Activated T-cell treated with anti-CD3 and anti-CD28 coated beads, Interleukin-2, amount 50 U/mL, for 24 hours (primary cell): ENCODE data around the gene GCLM.
"Not testable (repeated sequence)": the region's sequence is repeated elsewhere in the genome, so short reads cannot be mapped to it uniquely, and the experiment has no call there.

ENCODE experiments used
- DNase-seq: peaks from one replicate; pipeline ENCODE4 v3.0.0-alpha.2; 2020
- H3K27ac Mint-ChIP-seq: 2 replicates; pipeline ENCODE4 v1.8.0; 2020; ENCODE audit warnings: mild to moderate bottlenecking, mixed read lengths
- H3K27me3 Mint-ChIP-seq: 2 replicates; pipeline ENCODE4 v1.8.0; 2020; ENCODE audit warnings: mixed read lengths
- H3K36me3 Mint-ChIP-seq: 2 replicates; pipeline ENCODE4 v1.8.0; 2020; ENCODE audit warnings: low read depth, mixed read lengths
- H3K4me1 Mint-ChIP-seq: 2 replicates; pipeline ENCODE4 v1.8.0; 2020; ENCODE audit warnings: low read depth, mixed read lengths
- H3K4me3 Mint-ChIP-seq: 2 replicates; pipeline ENCODE4 v1.8.0; 2020; ENCODE audit warnings: mild to moderate bottlenecking, moderate library complexity, mixed read lengths
- H3K9me3 Mint-ChIP-seq: 2 replicates; pipeline ENCODE4 v1.8.0; 2020; ENCODE audit warnings: mixed read lengths

GCLM gene

DNA sequence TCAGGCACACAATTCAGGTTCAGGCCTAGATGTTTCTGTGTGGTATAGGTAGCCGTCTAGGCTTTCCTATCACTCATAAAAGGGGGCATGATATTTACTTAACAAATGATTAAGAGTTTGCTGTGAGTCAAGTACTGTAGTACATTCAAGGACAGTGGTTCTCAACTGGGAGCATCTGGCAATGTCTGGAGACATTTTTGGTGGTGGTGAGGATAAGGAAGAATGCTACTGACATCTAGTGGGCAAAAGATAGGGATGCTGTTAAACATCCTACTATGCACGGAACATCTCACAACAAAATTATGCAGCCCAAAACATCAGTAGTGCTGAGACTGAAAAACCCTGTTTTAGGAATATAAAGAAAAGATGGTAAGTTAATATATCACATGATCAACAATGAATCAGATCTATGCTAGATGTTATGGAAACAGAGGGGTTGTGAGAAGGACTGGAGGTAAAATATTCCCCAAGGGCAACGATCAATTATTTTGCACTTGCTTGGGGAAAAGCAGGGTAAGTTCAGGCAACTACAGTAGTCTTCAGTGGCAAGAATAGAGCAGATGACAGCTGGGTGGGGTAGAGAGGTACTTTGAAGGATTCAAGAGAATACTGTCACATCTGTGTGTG, 35.1 kb downstream of the GCLM start:
- no peak for DNase-seq
- no peaks in the 10 kb centered on the region for H3K27me3 Mint-ChIP-seq
- peaks cover 94% of the 10 kb centered on the region for H3K36me3 Mint-ChIP-seq
- H3K4me3 Mint-ChIP-seq: no peak overlapping the region
- H3K4me1 Mint-ChIP-seq: peaks cover 43% of the 10 kb centered on the region
- H3K27ac Mint-ChIP-seq: peak overlapping the region; percentile 75
- H3K9me3 Mint-ChIP-seq: no peaks in the 10 kb centered on the region

DNA sequence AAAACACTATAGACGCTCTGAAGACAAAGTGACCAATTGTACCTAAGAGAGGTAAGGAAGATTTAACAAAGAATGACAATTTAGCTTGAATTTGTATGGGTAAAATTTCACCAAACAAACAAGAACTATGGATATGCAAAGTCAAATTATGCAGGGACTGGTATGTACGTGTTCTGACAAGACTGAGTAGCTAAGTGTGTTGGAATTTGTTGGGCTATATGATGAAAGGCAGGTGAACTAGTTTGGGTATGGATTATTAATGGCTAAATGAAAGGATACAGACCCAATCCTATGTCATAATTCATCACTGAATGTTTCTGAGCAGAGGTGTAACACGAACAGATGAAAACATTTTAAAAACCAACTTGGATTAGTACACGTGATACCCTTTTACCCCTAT, 37.9 kb downstream of the GCLM start:
- no peaks in the 10 kb centered on the region for H3K9me3 Mint-ChIP-seq
- H3K4me1 Mint-ChIP-seq: peaks cover 24% of the 10 kb centered on the region
- peaks cover 94% of the 10 kb centered on the region for H3K36me3 Mint-ChIP-seq
- no peaks in the 10 kb centered on the region for H3K27me3 Mint-ChIP-seq
- no peak overlapping the region for H3K4me3 Mint-ChIP-seq
- DNase-seq: no peak
- H3K27ac Mint-ChIP-seq: peak overlapping the region; percentile 66

DNA sequence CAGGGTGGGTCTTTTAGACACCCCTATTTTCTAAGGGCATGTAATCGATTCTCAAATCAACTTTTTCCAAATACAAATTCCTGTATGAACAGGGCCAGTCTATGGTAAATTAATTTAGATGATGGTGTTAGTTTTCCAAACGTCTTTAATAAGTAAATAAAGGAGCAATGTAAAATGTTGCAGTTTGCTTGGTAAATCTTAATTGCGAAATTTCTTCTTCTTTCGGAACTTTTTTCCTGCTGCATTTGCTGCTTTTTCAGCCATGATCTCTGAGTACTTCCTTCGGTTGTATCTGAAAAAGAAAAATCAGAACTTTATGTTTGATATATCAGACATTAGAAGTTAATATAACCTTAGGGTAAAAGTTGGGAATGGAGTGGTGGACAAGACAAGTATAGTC, 39.6 kb downstream of the GCLM start:
- Mint-ChIP-seq H3K4me3 (no peak overlapping the region), H3K36me3 (peaks cover 82% of the 10 kb centered on the region), H3K27me3 (no peaks in the 10 kb centered on the region)

DNA sequence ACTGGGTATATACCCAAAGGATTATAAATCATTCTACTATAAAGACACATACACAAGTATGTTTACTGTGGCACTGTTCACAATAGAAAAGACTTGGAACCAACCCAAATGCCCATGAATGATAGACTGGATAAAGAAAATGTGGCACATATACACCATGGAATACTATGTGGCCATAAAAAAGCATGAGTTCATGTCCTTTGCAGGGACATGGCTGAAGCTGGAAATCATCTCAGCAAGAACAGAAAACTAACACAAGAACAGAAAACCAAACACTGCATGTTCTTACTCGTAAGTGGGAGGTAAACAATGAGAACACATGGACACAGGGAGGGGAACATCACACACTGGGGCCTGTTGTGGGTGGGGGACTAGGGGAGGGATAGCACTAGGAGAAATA, 40.7 kb downstream of the GCLM start:
- H3K36me3 Mint-ChIP-seq: peaks cover 71% of the 10 kb centered on the region
- peak overlapping the region; percentile 77 for H3K27ac Mint-ChIP-seq

More for the DNA sequence above, 39.6 kb downstream of the GCLM start:
- H3K27ac Mint-ChIP-seq: no peak overlapping the region
- H3K4me1 Mint-ChIP-seq: peaks cover 14% of the 10 kb centered on the region
- no peaks in the 10 kb centered on the region for H3K9me3 Mint-ChIP-seq
- DNase-seq: no peak

DNA sequence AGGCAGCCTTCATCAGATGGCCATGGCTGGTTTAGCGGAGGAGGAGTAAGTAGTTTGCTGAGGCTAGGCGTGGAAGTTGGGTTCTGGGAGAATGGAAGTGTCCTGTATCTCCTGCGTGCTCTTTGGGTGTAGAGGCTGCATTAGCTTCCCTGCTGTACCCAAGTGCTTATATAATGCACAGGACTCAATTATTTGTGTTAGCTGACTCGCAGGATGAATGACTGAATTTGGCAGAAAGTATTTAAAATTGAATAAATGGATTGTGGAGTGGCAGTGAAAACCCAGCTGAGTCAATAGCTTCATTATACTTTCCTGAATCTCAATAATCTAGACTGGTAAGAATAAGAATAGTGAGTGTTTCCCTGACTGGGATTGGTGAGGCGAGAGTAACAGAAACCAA, 44.0 kb downstream of the GCLM start:
- no peak overlapping the region for H3K27ac Mint-ChIP-seq
- H3K9me3 Mint-ChIP-seq: no peaks in the 10 kb centered on the region
- no peaks in the 10 kb centered on the region for H3K27me3 Mint-ChIP-seq

More for the DNA sequence above, 40.7 kb downstream of the GCLM start:
- not testable (repeated sequence) for DNase-seq, H3K9me3 Mint-ChIP-seq, H3K4me3 Mint-ChIP-seq, H3K27me3 Mint-ChIP-seq, H3K4me1 Mint-ChIP-seq

DNA sequence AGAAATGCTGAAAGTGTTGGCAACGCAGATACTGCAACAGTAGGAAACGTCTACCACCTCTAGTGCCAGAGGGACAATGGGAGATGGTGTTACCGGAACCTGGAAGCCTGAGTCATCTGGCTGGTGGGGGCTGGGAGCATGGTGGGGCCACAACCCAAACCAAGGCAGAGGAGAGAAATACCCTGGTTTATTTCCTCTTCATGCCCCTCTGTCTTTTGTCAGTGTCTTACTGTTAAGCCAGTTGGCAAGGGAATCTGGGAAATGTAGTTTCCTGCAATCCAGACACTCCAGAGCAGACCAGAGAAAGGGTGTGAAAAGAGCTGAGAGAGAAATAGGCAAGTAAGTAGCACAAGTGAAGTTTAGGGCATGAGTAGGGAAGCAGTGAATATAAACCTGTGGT, 45.1 kb downstream of the GCLM start:
- Mint-ChIP-seq H3K4me1 (peaks cover 6% of the 10 kb centered on the region), H3K36me3 (peaks cover 31% of the 10 kb centered on the region), H3K4me3 (no peak overlapping the region), H3K9me3 (no peaks in the 10 kb centered on the region), H3K27me3 (no peaks in the 10 kb centered on the region), H3K27ac (no peak overlapping the region)
- DNase-seq: no peak

More for the DNA sequence above, 44.0 kb downstream of the GCLM start:
- H3K4me1 Mint-ChIP-seq: peaks cover 6% of the 10 kb centered on the region
- DNase-seq: no peak
- peaks cover 41% of the 10 kb centered on the region for H3K36me3 Mint-ChIP-seq
- no peak overlapping the region for H3K4me3 Mint-ChIP-seq

DNA sequence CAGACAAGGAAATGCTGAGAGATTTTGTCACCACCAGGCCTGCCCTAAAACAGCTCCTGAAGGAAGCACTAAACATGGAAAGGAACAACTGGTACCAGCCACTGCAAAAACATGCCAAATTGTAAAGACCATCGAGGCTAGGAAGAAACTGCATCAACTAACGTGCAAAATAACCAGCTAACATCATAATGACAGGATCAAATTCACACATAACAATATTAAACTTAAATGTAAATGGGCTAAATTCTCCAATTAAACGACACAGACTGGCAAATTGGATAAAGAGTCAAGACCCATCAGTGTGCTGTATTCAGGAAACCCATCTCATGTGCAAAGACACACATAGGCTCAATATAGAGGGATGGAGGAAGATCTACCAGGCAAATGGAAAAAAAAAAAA, 51.6 kb downstream of the GCLM start:
- not testable (repeated sequence) for H3K36me3 Mint-ChIP-seq, H3K27ac Mint-ChIP-seq, H3K4me3 Mint-ChIP-seq, DNase-seq, H3K4me1 Mint-ChIP-seq, H3K9me3 Mint-ChIP-seq
- H3K27me3 Mint-ChIP-seq: peaks cover 18% of the 10 kb centered on the region

DNA sequence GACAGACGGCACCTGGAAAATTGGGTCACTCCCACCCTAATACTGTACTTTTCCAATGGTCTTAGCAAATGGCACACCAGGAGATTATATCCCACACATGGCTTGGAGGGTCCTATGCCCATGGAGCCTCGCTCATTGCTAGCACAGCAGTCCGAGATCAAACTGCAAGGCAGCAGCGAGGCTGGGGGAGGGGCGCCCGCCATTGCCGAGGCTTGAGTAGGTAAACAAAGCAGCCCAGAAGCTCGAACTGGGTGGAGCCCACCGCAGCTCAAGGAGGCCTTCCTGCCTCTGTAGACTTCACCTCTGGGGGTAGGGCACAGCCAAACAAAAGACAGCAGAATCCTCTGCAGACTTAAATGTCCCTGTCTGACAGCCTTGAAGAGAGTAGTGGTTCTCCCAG, 53.2 kb downstream of the GCLM start:
- DNase-seq, H3K4me3 Mint-ChIP-seq, H3K4me1 Mint-ChIP-seq, H3K9me3 Mint-ChIP-seq, H3K36me3 Mint-ChIP-seq, H3K27ac Mint-ChIP-seq: not testable (repeated sequence)
- H3K27me3 Mint-ChIP-seq: peaks cover 18% of the 10 kb centered on the region

DNA sequence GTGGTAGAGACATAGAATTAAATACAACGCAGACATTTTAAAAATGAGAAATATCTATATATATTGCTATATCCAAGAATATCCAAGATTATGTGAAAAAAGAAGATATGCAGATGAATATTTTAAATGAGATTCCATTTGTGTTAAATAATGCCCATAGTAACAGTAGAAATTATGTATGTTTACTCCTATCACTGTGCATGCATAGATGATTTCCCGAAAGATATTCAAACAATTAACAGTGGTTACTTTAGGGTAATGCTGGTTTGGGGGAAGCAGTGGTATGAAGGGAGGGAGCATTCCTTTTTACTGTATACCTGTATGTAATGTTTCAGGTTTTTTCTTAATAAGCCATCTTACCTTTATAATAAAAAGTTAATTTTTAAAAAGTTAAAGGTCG, 55.3 kb downstream of the GCLM start:
- Mint-ChIP-seq H3K4me1 (peaks cover 3% of the 10 kb centered on the region), H3K27me3 (peaks cover 18% of the 10 kb centered on the region)
- DNase-seq: no peak

DNA sequence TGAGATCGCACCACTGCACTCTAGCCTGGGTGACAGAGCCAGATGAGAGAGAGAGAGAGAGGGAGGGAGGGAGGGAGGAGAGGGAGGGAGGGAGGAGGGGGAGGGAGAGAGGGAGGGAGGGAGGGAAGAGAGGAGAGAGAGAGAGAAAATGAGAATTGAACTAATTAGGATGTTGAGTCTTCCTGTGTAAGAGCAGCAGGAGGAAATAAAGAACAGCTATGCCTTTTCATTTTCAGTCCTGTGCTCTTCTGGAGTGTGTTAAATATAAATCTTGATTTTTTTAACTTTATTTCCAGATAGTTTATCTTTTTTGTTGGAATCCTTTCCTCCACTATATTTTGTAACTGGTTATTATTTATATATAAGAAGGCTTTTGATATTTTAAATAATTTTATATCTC, 57.4 kb downstream of the GCLM start:
- Mint-ChIP-seq H3K9me3 (no peaks in the 10 kb centered on the region), H3K27me3 (peaks cover 14% of the 10 kb centered on the region), H3K4me3 (no peak overlapping the region), H3K27ac (no peak overlapping the region), H3K4me1 (peaks cover 16% of the 10 kb centered on the region), H3K36me3 (peaks cover 3% of the 10 kb centered on the region)
- no peak for DNase-seq

More for the DNA sequence above, 55.3 kb downstream of the GCLM start:
- Mint-ChIP-seq H3K27ac (no peak overlapping the region), H3K9me3 (no peaks in the 10 kb centered on the region), H3K36me3 (no peaks in the 10 kb centered on the region), H3K4me3 (no peak overlapping the region)

DNA sequence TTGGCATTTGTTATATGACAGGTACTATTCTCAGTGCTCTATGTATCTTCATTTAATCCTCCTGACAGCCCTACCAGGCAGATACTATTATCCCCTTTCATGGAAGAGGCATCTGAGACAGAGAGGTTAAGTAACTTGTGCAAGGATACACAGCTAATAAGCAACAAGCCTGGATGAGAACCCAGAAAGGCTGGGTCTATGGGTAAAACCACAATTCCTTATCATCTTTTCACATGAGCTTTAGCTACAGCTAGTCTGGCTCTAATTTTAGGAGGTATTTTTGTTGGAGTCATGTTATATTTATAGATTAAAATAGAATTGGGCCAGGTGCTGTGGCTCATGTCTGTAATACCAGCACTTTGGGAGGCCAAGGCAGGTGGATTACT, 57.9 kb downstream of the GCLM start:
- Mint-ChIP-seq H3K27me3 (peaks cover 13% of the 10 kb centered on the region), H3K9me3 (no peaks in the 10 kb centered on the region), H3K4me1 (peaks cover 16% of the 10 kb centered on the region), H3K36me3 (peaks cover 3% of the 10 kb centered on the region), H3K4me3 (no peak overlapping the region), H3K27ac (no peak overlapping the region)
- DNase-seq: no peak

DNA sequence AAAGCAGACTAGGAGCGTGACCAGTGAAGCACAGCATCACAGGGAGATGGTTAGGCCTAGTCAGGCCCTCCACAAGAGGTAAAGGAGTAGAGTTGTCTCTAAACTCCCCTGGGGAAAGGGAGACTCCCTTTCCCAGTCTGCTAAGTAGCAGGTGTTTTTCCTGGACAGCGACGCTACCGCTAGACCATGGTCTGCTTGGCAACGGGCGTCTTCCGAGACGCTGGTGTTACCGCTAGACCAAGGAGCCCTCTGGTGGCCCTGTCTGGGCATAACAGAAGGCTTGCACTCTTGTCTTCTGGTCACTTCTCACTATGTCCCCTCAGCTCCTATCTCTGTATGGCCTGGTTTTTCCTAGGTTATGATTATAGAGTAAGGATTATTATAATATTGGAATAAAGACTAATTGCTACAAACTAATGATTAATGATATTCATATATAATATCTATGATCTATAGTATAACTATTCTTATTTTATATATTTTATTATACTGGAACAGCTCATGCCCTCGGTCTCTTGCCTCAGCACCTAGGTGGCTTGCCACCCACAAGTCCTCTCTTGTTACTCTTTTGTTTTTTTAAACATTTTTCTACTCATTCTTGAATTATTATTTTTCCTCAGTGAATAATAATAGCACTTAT, 58.4 kb downstream of the GCLM start:
- Mint-ChIP-seq H3K27me3 (peaks cover 12% of the 10 kb centered on the region), H3K4me1 (peaks cover 20% of the 10 kb centered on the region)
- peak; percentile 72 for DNase-seq
- H3K9me3 Mint-ChIP-seq, H3K4me3 Mint-ChIP-seq, H3K27ac Mint-ChIP-seq, H3K36me3 Mint-ChIP-seq: not testable (repeated sequence)

DNA sequence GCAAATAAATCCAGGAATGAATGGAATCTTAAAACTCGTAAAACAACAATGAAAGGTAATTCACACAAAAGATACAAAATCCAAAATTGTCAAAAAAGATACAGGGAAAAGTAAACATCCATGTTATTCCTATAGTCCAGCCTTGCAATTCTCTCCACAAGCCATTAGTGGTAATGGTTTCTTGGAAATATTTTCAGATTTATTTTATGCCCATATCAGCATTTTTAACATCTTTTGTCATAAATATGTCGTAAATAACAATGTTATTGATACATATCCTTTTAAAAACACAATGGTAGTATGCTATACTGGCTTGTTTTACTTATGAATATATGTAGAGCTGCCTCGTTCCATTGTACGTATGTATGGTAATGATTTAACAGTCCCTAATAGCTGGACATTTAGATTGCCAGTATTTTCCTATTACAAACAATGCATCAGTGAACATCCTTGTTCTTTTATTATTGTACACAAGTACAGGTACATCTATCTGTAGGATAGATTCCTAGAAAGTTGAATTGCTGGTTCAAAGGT, 60.8 kb downstream of the GCLM start:
- Mint-ChIP-seq H3K27me3 (no peaks in the 10 kb centered on the region), H3K4me3 (peak overlapping the region; percentile 87), H3K4me1 (peaks cover 35% of the 10 kb centered on the region), H3K9me3 (no peaks in the 10 kb centered on the region), H3K36me3 (peaks cover 3% of the 10 kb centered on the region), H3K27ac (peak overlapping the region; percentile 96)
- no peak for DNase-seq

DNA sequence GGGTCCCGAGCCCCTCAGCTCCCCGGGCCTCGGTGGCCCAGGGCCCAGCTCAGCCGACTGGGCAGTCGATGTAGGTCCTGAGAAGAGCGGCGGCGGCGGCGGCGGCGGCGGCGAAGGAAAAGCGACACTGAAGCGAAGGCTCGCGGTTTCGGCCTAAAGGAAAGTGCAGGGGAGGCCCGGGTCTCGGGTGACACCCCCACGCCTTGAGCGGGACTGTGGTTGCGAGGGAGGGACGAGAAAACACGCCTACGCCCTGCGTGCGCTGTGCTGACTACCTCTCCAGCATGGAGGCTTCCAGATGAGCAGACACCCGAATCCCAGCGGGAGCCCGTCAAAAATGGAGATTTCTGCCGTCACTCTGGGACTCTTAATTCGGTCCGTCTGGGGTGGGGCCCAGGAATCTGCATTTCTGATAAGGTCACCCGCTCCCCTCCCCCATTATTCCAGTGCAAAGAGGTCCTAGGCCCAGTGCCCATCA, 61.4 kb downstream of the GCLM start:
- Mint-ChIP-seq H3K27ac (peak overlapping the region; percentile 96), H3K27me3 (no peaks in the 10 kb centered on the region), H3K4me1 (peaks cover 35% of the 10 kb centered on the region), H3K36me3 (peaks cover 3% of the 10 kb centered on the region), H3K9me3 (no peaks in the 10 kb centered on the region), H3K4me3 (peak overlapping the region; percentile 87)
- no peak for DNase-seq
